Measurements from ENCODE around the gene BCL7C.
A peak's percentile ranks its signal among the peaks of the same experiment; 100 is the strongest.
"Not testable (repeated sequence)": the region's sequence is repeated elsewhere in the genome, so short reads cannot be mapped to it uniquely, and the experiment has no call there.

Gene BCL7C

GRCh38 chr16:30894540-30895368, 877 bp upstream of the BCL7C start:
- DNase-seq (ENCODE audit: low spot score): no peak

GRCh38 chr16:30893417-30893743, 497 bp downstream of the BCL7C start:
- DNase-seq (ENCODE audit: low spot score): no peak

- no peak for DNase-seq (ENCODE audit: low spot score)
Measured at GRCh38 chr16:30892670-30893416, 1.0 kb downstream of the BCL7C start.

- DNase-seq (ENCODE audit: low spot score): not testable (repeated sequence)
Measured at GRCh38 chr16:30891043-30891823, 2.6 kb downstream of the BCL7C start.

DNA sequence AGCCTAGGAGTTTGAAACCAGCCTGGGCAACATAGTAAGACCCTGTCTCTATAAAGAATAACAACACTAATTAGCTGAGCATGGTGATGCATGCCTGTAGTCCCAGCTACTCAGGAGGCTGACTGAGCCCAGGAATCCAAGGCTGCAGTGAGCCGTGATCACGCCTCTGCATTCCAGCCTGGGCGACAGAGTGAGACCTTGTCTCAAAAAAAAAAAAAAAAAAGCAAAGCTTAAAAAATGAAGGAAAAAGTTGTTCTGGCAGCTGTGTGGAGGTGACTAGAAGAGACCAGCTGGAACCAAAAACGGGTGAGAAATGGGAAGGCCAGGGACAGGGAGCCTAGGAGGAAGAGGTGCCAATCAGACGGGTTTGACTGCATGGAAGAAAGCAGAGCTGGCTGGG, 4.2 kb downstream of the BCL7C start:
- no peak for DNase-seq (ENCODE audit: low spot score)

DNA sequence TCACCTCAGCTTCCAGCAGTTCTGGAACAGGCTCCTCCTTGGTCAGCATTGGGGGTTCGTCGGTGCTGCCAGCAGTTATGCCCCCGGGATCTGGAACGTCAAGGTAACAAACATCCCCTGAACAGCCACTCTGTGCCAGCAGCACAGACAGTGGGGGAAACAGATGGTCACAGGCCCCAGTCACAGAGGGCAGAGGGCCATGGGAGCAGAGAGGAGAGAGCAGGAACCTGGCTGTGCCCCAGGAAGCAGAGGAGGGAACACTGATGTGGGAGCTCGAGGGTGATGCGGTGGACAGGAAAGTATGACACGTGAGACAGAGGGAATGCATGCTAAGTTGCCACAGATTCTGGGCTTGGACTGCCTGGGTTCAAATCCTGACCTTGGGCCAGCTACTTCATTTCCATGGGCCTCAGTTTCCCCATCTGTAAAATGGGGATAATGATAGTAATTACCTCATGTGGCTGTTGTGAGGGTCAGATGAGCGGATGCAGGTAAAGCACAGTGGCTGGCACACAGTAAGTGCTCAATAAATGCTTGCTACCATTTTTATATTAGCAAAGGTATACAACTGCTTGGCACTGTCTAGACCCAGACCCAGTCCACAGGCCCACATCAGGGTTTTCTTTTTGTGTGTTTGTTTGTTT, 4.9 kb downstream of the BCL7C start:
- DNase-seq (ENCODE audit: low spot score): no peak

- DNase-seq (ENCODE audit: low spot score): no peak
Measured at GRCh38 chr16:30887927-30888326, 6.0 kb downstream of the BCL7C start.

GRCh38 chr16:30886145-30886544, 7.7 kb downstream of the BCL7C start:
- DNase-seq (ENCODE audit: low spot score): no peak

- DNase-seq (ENCODE audit: low spot score): no peak
Measured at GRCh38 chr16:30885196-30885595, 8.7 kb downstream of the BCL7C start.

DNA sequence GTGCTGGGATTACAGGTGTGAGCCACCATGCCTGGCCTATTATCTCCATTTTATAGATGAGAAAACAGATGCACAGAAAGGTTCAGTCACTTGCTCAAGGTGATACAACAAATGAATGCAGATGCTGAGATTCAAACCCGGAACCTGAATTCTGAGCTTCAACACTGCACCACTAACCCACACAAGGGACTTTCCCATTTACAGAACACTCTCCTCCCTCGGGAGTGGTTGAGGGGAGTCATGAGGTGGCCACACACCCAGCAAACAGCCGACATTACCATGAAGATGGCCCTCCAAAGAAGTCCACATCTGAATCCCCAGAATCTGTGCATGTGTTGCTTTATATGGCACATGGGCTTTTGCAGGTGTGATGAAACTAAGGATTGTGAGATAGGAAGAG, 9.1 kb downstream of the BCL7C start:
- DNase-seq (ENCODE audit: low spot score): no peak

GRCh38 chr16:30882429-30883310, 11.2 kb downstream of the BCL7C start:
- DNase-seq (ENCODE audit: low spot score): no peak

GRCh38 chr16:30876867-30877266, 17.0 kb downstream of the BCL7C start:
- no peak for DNase-seq (ENCODE audit: low spot score)

DNA sequence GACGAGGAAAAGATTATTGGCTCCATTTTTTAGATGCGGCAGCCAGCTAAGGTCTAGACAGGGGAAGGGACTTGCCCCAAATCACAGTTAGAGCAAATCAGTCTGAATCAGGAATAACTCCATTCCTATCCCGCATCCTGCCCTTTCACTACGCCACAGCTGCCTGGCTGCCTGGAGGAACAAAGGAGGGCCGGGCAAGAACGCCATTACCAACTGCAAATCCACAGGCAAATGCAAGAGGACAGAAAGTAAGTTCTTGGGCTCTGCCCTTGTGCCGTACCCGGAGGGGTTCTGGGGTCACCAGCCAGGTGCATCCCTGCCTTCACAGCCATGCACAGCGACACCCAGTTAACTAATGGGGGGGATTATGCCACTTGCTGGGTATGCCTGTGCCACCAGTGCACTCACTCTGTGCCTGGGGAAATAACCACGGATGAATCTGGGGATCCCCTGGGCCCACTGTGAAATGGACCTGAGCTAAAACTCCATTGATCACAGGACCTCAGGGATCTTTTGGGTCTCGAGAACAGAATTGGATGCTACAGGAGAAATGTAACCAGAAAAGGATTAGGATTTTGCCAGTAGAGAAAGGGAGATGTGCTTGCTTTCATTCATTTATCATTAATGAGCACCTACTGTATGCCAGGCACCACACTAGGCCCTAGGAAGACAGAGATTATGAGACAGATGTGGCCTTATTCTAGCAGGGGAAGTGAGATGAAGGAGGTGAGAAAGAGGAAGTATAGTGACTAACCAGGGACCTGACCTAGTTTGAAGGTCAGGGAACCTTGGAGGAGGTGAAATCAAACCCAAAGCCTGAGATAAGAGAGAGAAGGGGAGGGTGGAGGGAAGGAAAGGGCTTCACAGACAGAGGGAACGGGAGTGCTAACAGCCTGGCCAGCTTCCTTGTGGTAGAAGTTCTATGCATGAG, 17.7 kb downstream of the BCL7C start:
- DNase-seq (ENCODE audit: low spot score): no peak

DNA sequence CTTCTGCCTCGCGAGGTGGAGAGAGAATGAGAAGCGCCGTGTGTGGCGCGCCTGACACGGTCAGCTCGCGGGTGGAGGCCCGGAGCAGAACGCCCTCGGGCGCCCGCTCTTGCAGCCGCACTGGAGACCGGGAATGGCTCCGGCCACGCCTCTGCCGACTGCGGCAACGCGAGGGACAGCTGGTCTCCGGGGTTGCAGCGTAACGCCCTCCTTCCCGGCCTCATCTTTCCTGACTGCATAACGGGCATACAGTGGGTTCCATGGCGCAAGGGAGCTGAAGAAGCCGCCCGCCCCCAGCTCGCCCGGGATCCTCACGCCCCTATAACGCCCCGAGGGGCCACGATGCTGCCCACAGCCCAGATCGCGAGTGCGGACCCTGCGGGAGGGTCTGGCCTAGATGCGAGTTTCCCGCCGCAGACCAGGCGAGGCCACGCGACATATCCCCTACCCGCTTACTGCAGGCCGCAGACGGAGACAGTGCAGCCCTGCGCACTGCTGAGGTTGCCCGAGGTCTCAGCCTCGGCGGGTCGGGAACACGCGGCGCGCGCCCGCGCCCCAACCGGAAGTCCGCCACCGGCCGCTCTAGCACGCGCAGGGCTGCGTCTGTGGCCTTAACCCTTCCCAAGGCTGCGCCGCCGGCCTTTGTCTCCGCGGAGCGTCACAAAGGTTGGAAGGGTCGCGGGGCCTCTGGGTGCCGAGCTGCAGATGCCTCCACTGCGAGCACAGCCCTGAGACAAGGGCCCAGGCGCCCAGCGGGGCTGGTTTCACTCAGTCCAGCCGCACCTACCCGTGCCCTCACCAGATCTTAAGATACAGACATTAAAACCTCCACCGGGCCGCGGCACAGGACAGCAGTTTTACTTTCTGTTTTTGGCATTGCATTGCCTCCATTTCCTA, 18.8 kb downstream of the BCL7C start:
- DNase-seq (ENCODE audit: low spot score): peak; percentile 84

GRCh38 chr16:30874244-30874820, 19.5 kb downstream of the BCL7C start:
- DNase-seq (ENCODE audit: low spot score): no peak

- DNase-seq (ENCODE audit: low spot score): no peak
Measured at GRCh38 chr16:30870904-30871303, 23.0 kb downstream of the BCL7C start.

DNA sequence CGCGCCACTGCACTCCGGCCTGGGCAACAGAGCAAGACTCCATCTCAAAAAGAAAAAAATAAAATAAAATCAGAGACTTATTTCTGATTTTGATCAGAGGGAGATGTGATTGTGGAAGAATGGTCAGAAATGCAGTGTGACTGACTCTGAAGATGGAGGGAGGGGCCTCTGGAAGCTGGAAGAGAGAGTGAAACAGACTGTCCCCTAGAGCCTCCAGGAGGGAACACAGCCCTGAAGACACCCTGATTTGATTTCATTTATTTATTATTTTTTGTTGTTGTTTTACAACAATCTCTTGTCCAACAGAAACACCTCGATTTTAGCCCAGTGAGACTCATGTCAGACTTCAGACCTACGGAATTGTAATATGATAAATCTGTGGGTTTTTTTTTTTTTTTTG, 26.1 kb downstream of the BCL7C start:
- no peak for DNase-seq (ENCODE audit: low spot score)

DNA sequence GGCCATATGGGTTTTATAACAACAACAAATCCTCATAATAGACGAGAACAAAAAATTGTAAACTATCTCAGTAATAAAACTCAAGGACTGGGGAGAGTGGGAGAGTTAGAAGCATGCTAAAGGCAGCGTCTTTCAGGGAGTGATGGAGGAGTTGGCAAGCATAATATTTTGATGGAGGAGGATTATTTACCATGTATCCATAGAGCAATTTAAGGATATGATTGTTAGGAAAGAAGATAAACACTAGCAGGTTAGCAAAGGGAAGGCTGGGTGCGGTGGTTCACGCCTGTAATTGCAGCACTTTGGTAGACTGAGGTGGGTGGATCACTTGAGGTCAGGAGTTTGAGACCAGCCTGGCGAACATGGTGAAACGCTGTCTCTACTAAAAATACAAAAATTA, 27.8 kb downstream of the BCL7C start:
- DNase-seq (ENCODE audit: low spot score): no peak

DNA sequence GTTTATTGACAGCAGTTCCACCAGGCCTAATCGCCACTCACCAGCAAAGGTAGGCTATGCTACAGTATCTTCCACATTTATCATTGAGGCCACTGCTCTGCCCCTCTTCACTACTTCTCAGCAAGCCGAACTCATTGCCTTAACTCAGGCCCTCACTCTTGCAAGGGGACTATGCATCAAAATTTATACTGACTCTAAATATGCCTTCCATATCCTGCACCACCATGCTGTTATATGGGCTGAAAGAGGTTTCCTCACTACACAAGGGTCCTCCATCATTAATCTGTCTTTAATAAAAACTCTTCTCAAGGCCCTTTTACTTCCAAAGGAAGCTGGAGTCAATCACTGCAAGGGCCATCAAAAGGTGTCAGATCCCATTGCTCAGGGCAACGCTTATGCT, 30.7 kb downstream of the BCL7C start:
- not testable (repeated sequence) for DNase-seq (ENCODE audit: low spot score)
